Neural progenitor cell (in vitro differentiated cells): Measurements from ENCODE around the gene NAA10. TPM values are rescaled to one million over a fixed set of nuclear protein-coding genes. Genes with fewer than 3 reads are reported as not detected.

Source experiments
- DNase-seq: peaks from one replicate; pipeline ENCODE4 v3.0.0-alpha.2; 2016; ENCODE audit warnings: low spot score
- H2AFZ ChIP-seq: fragments of 200-600 bp; sonication (generic); replicated peaks from 2 replicates; pipeline ENCODE4 v1.6.1; 2016; ENCODE audit warnings: antibody characterized with exemption
- H3F3A ChIP-seq: fragments of 200-600 bp; sonication (generic); 2 replicates; pipeline ENCODE4 v1.6.1; 2016; ENCODE audit warnings: antibody characterized with exemption, low read depth
- H3K27ac ChIP-seq: fragments of 200-600 bp; sonication (generic); 2 replicates; pipeline ENCODE4 v1.5.1; 2016; ENCODE audit warnings: mild to moderate bottlenecking
- H3K27me3 ChIP-seq: fragments of 200-600 bp; sonication (generic); 2 replicates; pipeline ENCODE4 v1.6.1; 2016; ENCODE audit warnings: mild to moderate bottlenecking, moderate library complexity
- H3K36me3 ChIP-seq: fragments of 200-600 bp; sonication (generic); 2 replicates; pipeline ENCODE4 v1.5.1; 2016
- H3K4me1 ChIP-seq: fragments of 200-600 bp; sonication (generic); 2 replicates; pipeline ENCODE4 v1.6.1; 2016; ENCODE audit warnings: mixed run types
- H3K4me2 ChIP-seq: fragments of 200-600 bp; sonication (generic); 2 replicates; pipeline ENCODE4 v1.6.1; 2016
- H3K4me3 ChIP-seq: fragments of 200-600 bp; sonication (generic); 2 replicates; pipeline ENCODE4 v1.5.1; 2016
- H3K79me2 ChIP-seq: fragments of 200-600 bp; sonication (generic); 2 replicates; pipeline ENCODE4 v1.6.1; 2016; ENCODE audit warnings: low read depth
- H3K9ac ChIP-seq: fragments of 200-600 bp; sonication (generic); 2 replicates; pipeline ENCODE4 v1.6.1; 2016
- H3K9me3 ChIP-seq: fragments of 200-600 bp; sonication (generic); 2 replicates; pipeline ENCODE4 v1.5.1; 2016; ENCODE audit warnings: low read depth
- H4K20me1 ChIP-seq: fragments of 200-600 bp; sonication (generic); 2 replicates; pipeline ENCODE4 v1.6.1; 2016; ENCODE audit warnings: low read depth
- H3K27ac Mint-ChIP-seq: 3 replicates; pipeline ENCODE4 v1.8.0; 2021; ENCODE audit warnings: mixed read lengths
- H3K27me3 Mint-ChIP-seq: 2 replicates; pipeline ENCODE4 v1.8.0; 2022; ENCODE audit warnings: low read depth, mild to moderate bottlenecking, inconsistent platforms, moderate library complexity, mixed read lengths; ENCODE audit not compliant: insufficient read depth
- H3K36me3 Mint-ChIP-seq: 3 replicates; pipeline ENCODE4 v1.8.0; 2021; ENCODE audit warnings: mixed read lengths
- H3K4me1 Mint-ChIP-seq: 3 replicates; pipeline ENCODE4 v1.8.0; 2021; ENCODE audit warnings: mixed read lengths
- H3K4me3 Mint-ChIP-seq: 3 replicates; pipeline ENCODE4 v1.8.0; 2021; ENCODE audit warnings: mild to moderate bottlenecking, moderate library complexity, mixed read lengths
- H3K9me3 Mint-ChIP-seq: 3 replicates; pipeline ENCODE4 v1.8.0; 2020; ENCODE audit warnings: mixed read lengths
- EZH2 ChIP-seq: fragments of 200-600 bp; sonication (generic); IDR thresholded peaks from 2 replicates; pipeline ENCODE4 v1.6.1; 2017; ENCODE audit warnings: antibody characterized with exemption, mild to moderate bottlenecking, moderate library complexity
- EZH2phosphoT487 ChIP-seq: fragments of 200-600 bp; sonication (generic); IDR thresholded peaks from 2 replicates; pipeline ENCODE4 v1.6.1; 2017; ENCODE audit warnings: antibody characterized with exemption
- total RNA-seq: library from RNA; depleted of rRNA; stranded (reverse); fragments of >200 nt; gene quantifications from 2 replicates; pipeline ENCODE4 v1.2.3, GENCODE V29; 2015; ENCODE audit warnings: low replicate concordance
- TF ChIP-seq, protein P1 (sequence below): fragments of 200-600 bp; sonication (generic); IDR thresholded peaks from 2 replicates; pipeline ENCODE4 v1.5.1; 2017; ENCODE audit warnings: antibody characterized with exemption, mild to moderate bottlenecking

Gene NAA10
- total RNA-seq, 1 donor from 2014 or later = 55.5 TPM

DNA sequence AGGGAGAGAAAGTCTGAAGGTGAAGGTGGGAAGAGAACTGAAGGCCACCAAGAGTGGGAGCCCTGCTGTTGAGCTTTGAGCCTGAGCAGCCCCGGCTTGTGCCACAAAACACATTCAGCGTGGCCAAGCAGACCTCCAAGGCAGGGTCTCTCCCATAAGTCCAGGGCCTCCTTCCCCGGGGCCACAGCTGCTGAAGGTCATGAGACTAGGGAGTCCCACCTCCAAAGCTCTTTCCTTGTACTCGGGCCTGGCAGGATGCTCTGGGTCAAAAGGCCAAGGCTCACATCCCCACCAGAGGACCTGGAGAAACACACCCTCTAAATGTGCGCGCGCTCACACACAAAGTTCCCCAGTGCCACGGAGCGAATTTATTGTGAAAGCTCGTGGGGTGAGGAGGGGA lies 5.3 kb downstream of the NAA10 start:
- no peaks in the 10 kb centered on the region for H3K36me3 ChIP-seq
- no peak overlapping the region for H3K4me2 ChIP-seq
- H3K27me3 ChIP-seq = peaks cover 10% of the 10 kb centered on the region
- peaks cover 18% of the 10 kb centered on the region for H3K79me2 ChIP-seq
- Mint-ChIP-seq H3K4me3 (no peak overlapping the region), H3K36me3 (peaks cover 4% of the 10 kb centered on the region), H3K27me3 (peaks cover 9% of the 10 kb centered on the region), H3K9me3 (peaks cover 6% of the 10 kb centered on the region), H3K27ac (no peak overlapping the region), H3K4me1 (peaks cover 24% of the 10 kb centered on the region)
- TF ChIP-seq EZH2 = no peak
- no peak for TF ChIP-seq EZH2phosphoT487
- TF ChIP-seq, protein P1, sequence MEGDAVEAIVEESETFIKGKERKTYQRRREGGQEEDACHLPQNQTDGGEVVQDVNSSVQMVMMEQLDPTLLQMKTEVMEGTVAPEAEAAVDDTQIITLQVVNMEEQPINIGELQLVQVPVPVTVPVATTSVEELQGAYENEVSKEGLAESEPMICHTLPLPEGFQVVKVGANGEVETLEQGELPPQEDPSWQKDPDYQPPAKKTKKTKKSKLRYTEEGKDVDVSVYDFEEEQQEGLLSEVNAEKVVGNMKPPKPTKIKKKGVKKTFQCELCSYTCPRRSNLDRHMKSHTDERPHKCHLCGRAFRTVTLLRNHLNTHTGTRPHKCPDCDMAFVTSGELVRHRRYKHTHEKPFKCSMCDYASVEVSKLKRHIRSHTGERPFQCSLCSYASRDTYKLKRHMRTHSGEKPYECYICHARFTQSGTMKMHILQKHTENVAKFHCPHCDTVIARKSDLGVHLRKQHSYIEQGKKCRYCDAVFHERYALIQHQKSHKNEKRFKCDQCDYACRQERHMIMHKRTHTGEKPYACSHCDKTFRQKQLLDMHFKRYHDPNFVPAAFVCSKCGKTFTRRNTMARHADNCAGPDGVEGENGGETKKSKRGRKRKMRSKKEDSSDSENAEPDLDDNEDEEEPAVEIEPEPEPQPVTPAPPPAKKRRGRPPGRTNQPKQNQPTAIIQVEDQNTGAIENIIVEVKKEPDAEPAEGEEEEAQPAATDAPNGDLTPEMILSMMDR = no peak
- H3K9me3 ChIP-seq = no peaks in the 10 kb centered on the region
- no peak overlapping the region for H3K9ac ChIP-seq
- H3K4me1 ChIP-seq = peaks cover 8% of the 10 kb centered on the region
- H4K20me1 ChIP-seq = no peaks in the 10 kb centered on the region
- DNase-seq = no peak
- H3K27ac ChIP-seq = no peak overlapping the region
- no peak overlapping the region for H2AFZ ChIP-seq
- H3K4me3 ChIP-seq = no peak overlapping the region
- H3F3A ChIP-seq = peaks cover 28% of the 10 kb centered on the region

DNA sequence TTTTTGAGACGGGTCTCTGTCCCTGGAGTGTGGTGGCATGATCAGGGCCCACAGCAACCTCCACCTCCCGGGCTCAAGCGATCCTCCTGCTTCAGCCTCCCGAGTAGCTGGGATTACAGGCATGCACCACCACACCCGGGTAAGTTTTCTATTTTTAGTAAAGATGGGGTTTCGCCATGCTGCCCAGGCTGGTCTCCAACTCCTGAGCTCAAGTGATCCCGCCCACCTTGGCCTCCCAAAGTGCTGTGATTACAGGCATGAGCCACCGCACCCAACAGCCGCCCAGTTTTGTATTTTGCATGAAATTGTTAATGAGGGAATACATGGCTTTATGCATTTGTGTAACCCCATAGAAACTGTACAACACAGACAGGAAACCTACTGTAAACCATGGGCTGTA lies 6.0 kb downstream of the NAA10 start:
- Histone ChIP-seq H3K4me2 (peak overlapping the region; percentile 42), H3K36me3 (no peaks in the 10 kb centered on the region), H3K27ac (no peak overlapping the region), H4K20me1 (no peaks in the 10 kb centered on the region), H3K27me3 (peaks cover 10% of the 10 kb centered on the region), H2AFZ (no peak overlapping the region), H3K79me2 (peaks cover 11% of the 10 kb centered on the region), H3K9me3 (no peaks in the 10 kb centered on the region), H3K4me3 (peak overlapping the region; percentile 14), H3F3A (peaks cover 28% of the 10 kb centered on the region), H3K4me1 (peaks cover 8% of the 10 kb centered on the region), H3K9ac (no peak overlapping the region)
- no peak overlapping the region for H3K27ac Mint-ChIP-seq
- peaks cover 24% of the 10 kb centered on the region for H3K4me1 Mint-ChIP-seq
- H3K4me3 Mint-ChIP-seq = peak overlapping the region; percentile 8
- TF ChIP-seq EZH2 (no peak), EZH2phosphoT487 (no peak)
- TF ChIP-seq, protein P1 = no peak
- H3K27me3 Mint-ChIP-seq = peaks cover 9% of the 10 kb centered on the region
- DNase-seq = no peak
- peaks cover 4% of the 10 kb centered on the region for H3K36me3 Mint-ChIP-seq
- H3K9me3 Mint-ChIP-seq = peaks cover 5% of the 10 kb centered on the region

DNA sequence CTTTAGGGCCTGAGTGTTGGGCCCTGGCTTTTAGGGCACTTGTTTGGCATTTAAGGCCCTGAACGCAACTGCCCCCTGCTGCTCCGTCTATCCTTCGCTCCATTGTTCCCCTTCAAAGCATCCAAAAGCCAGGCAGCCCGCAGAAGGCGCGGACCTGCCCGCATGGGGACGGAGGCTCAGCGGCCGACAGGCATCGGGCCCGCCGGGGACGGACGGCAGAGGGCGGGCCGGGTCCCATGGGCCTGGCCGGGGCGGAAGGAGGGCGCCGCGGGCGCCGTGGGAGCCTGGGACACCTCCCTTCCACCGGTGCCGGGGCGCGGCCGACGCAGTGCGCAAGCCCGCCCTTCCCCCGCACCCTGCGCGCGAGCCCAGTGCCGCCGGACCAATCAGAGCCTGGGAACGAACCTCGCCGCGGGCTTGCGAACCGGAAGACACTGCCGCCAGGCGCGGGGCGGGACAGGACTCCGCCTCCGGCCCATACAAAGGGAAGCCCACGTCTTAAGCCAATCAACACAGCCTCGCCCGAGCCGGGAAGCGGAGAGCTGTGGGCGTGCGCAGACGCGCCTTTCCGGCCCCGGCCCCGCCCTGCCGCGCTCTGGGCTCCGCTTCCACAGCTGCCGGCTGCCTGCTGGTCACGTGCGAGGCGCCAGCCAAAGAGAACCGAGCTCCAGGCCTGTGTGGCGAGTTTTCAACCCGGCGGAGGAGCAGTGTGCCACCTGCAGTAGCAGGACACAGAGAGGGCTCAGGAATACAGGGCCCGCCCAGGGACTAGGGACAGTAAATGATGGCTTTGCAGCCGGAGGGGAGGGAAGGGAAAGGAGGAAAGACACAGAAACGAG lies 6.7 kb downstream of the NAA10 start:
- Mint-ChIP-seq H3K36me3 (peaks cover 4% of the 10 kb centered on the region), H3K4me3 (peak overlapping the region; percentile 87), H3K4me1 (peaks cover 20% of the 10 kb centered on the region), H3K27ac (peak overlapping the region; percentile 90), H3K27me3 (peaks cover 9% of the 10 kb centered on the region), H3K9me3 (peaks cover 4% of the 10 kb centered on the region)
- Histone ChIP-seq H3K27ac (peak overlapping the region; percentile 92), H4K20me1 (no peaks in the 10 kb centered on the region), H3K9ac (peak overlapping the region; percentile 58), H3K36me3 (no peaks in the 10 kb centered on the region), H3F3A (peaks cover 28% of the 10 kb centered on the region), H3K79me2 (peaks cover 4% of the 10 kb centered on the region), H3K4me1 (peaks cover 8% of the 10 kb centered on the region), H3K9me3 (no peaks in the 10 kb centered on the region), H2AFZ (no peak overlapping the region), H3K4me3 (peak overlapping the region; percentile 63), H3K27me3 (peaks cover 10% of the 10 kb centered on the region), H3K4me2 (peak overlapping the region; percentile 85)
- TF ChIP-seq EZH2 (no peak), EZH2phosphoT487 (no peak)
- TF ChIP-seq, protein P1 = no peak
- DNase-seq = peak; percentile 97
